ENCODE data around the gene PRKCZ.

Gene PRKCZ

DNA sequence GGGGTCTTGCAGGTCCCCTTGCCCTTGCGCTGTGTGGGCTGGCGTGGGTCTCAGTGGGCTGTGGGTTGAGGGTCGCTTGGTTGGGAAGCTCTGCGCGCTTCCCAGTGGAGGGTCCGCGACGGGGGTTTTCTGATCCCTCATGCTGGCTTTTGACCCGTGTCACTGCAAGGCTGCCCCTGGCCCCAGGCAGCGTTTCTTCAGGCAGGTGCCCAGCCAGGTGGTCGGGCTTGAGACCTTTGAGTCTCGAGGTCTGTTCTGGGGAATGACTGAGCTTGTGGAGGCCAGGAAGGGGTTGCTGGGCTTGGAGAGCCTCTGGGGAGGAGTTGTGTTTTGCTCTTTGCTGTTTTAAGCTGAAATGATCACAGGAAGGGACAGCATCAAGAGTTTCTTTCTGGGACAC, 183.3 kb downstream of the PRKCZ start:
- TF ChIP-seq ZNF274 (IDR thresholded peaks at IDR 0.05; ENCODE audit: low read depth, low read length) (no peak), YY1 (IDR thresholded peaks at IDR 0.05; ENCODE audit: insufficient read depth, insufficient read length) (no peak), SUZ12 (IDR thresholded peaks at IDR 0.05; ENCODE audit: extremely low read depth, insufficient read depth, insufficient read length) (no peak)
- Histone ChIP-seq H3K36me3 (ENCODE audit: insufficient read depth, insufficient read length, low read length) (peaks cover 62% of the 10 kb centered on the region), H3K4me3 (ENCODE audit: insufficient read length, low read depth) (no peak overlapping the region), H3K9ac (ENCODE audit: insufficient read length, low read depth) (no peak overlapping the region), H3K27me3 (ENCODE audit: insufficient read depth, insufficient read length) (no peaks in the 10 kb centered on the region), H3K4me1 (ENCODE audit: insufficient read depth, insufficient read length) (peaks cover 31% of the 10 kb centered on the region), H3K9me3 (ENCODE audit: insufficient read depth, low read length) (no peaks in the 10 kb centered on the region)
- no peak for DNase-seq (ENCODE audit: low read depth, low spot score)

DNA sequence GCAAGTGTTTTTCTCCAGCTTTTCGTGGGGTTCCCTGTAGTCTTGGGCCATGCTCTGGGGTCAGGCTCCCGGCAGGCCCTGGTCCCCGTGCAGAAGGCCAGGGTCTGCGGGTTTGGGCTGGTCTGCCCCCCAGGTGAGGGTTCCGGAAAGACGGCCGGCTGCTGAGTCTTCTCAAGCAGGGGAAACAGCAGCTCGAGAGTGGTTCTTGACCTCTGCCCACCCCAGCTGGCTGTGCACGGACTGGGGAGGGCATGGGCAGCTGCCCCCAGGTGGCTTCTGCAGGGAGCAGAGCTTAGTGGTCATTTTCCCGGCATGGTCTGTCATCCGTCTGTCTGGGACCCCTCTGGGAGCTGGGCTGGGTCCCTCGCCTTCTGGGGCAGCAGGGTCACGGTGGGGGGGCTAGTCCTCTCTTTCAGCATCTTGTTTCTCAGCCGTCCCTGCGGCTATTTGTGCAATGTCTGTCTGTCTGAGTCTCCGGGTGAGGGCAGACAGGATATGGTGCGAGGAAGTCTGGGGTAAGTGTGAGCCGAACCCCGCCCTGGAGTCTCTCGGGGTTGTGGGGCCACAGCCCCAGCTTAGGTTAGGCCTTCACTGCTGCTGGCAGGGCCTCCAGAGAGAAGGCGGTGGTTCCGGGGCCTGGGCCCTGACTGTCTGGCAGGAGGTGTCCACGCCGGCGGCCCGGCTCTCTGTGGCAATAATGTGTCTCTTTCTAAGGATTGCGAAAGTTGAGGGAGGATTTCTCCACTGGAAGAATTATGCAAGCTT, 184.0 kb downstream of the PRKCZ start:
- TF ChIP-seq SUZ12 (IDR thresholded peaks at IDR 0.05; ENCODE audit: extremely low read depth, insufficient read depth, insufficient read length) (no peak), ZNF274 (IDR thresholded peaks at IDR 0.05; ENCODE audit: low read depth, low read length) (no peak), YY1 (IDR thresholded peaks at IDR 0.05; ENCODE audit: insufficient read depth, insufficient read length) (no peak)
- Histone ChIP-seq H3K27me3 (ENCODE audit: insufficient read depth, insufficient read length) (no peaks in the 10 kb centered on the region), H3K9me3 (ENCODE audit: insufficient read depth, low read length) (no peaks in the 10 kb centered on the region), H3K36me3 (ENCODE audit: insufficient read depth, insufficient read length, low read length) (peaks cover 65% of the 10 kb centered on the region), H3K9ac (ENCODE audit: insufficient read length, low read depth) (no peak overlapping the region), H3K4me3 (ENCODE audit: insufficient read length, low read depth) (no peak overlapping the region), H3K4me1 (ENCODE audit: insufficient read depth, insufficient read length) (peaks cover 31% of the 10 kb centered on the region)
- DNase-seq (ENCODE audit: low read depth, low spot score), result no peak

- DNase-seq (ENCODE audit: low read depth, low spot score), result no peak
- no peaks in the 10 kb centered on the region for H3K9me3 ChIP-seq (ENCODE audit: insufficient read depth, low read length)
- peaks cover 65% of the 10 kb centered on the region for H3K36me3 ChIP-seq (ENCODE audit: insufficient read depth, insufficient read length, low read length)
- H3K9ac ChIP-seq (ENCODE audit: insufficient read length, low read depth), result no peak overlapping the region
- no peaks in the 10 kb centered on the region for H3K27me3 ChIP-seq (ENCODE audit: insufficient read depth, insufficient read length)
- H3K4me1 ChIP-seq (ENCODE audit: insufficient read depth, insufficient read length), result peaks cover 33% of the 10 kb centered on the region
- TF ChIP-seq YY1 (IDR thresholded peaks at IDR 0.05; ENCODE audit: insufficient read depth, insufficient read length) (no peak), SUZ12 (IDR thresholded peaks at IDR 0.05; ENCODE audit: extremely low read depth, insufficient read depth, insufficient read length) (no peak), ZNF274 (IDR thresholded peaks at IDR 0.05; ENCODE audit: low read depth, low read length) (no peak)
- no peak overlapping the region for H3K4me3 ChIP-seq (ENCODE audit: insufficient read length, low read depth)
These were observed 184.5 kb downstream of the PRKCZ start for GRCh38 chr1:2234762-2235113.

Measured in NT2/D1 (cell line).